Stimulated activated naive CD8-positive, alpha-beta T cell treated with anti-CD3 and anti-CD28 coated beads, Interleukin-15, amount 100 ng/mL, for 72 hours (primary cell): ENCODE results near the gene IGSF9B.

ENCODE experiments used
- ATAC-seq: fragments of 150-1000 bp; cut with Tn5 transposase; 2 replicates; pipeline ENCODE4 v1.10.0; 2021; ENCODE audit warnings: mild to moderate bottlenecking, moderate library complexity
- DNase-seq, 2 donors: peaks; one replicate each; pipeline ENCODE4 v3.0.0; 2021 to 2022
- H3K27ac Mint-ChIP-seq, 2 donors: one replicate each; pipeline ENCODE4 v1.8.0; 2022; ENCODE audit warnings: mild to moderate bottlenecking in 2 of 2, mixed read lengths in 2 of 2, moderate library complexity in 2 of 2
- H3K27me3 Mint-ChIP-seq: one replicate; pipeline ENCODE4 v1.8.0; 2022; ENCODE audit warnings: mixed read lengths
- H3K4me1 Mint-ChIP-seq: one replicate; pipeline ENCODE4 v1.8.0; 2022; ENCODE audit warnings: mild to moderate bottlenecking, mixed read lengths
- H3K4me3 Mint-ChIP-seq, 2 donors: one replicate each; pipeline ENCODE4 v1.8.0; 2022; ENCODE audit warnings: mild to moderate bottlenecking in 2 of 2, mixed read lengths in 2 of 2, moderate library complexity in 1 of 2
- H3K9me3 Mint-ChIP-seq, 2 donors: one replicate each; pipeline ENCODE4 v1.8.0; 2022; ENCODE audit warnings: mixed read lengths in 2 of 2

The IGSF9B gene

DNA sequence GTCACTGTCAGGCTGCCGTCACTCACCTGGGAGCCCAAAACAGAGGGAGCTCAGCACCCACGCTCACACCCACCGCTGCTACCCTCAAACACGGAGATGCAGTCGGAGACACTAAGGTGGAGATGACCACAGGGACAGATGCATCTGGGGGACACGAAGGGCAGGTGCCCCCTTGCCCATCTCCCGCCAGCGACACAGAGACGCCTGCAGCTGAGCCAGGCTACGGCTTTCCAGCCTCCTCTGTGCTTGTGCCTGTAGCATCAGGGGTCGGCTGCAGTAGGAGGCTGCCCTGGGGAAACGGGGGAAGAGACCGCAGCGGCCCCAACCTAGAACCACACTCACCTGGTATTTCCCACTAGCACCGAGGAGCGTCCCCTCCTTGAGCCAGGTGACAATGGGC is 19.3 kb downstream of the IGSF9B start:
- Mint-ChIP-seq H3K4me1 (peaks cover 27% of the 10 kb centered on the region), H3K4me3 (no peak overlapping the region), H3K27me3 (no peaks in the 10 kb centered on the region), H3K9me3 (no peaks in the 10 kb centered on the region), H3K27ac (peak overlapping the region in 1 of 2 donors; percentile 50)
- no peak for ATAC-seq
- DNase-seq, result no peak

DNA sequence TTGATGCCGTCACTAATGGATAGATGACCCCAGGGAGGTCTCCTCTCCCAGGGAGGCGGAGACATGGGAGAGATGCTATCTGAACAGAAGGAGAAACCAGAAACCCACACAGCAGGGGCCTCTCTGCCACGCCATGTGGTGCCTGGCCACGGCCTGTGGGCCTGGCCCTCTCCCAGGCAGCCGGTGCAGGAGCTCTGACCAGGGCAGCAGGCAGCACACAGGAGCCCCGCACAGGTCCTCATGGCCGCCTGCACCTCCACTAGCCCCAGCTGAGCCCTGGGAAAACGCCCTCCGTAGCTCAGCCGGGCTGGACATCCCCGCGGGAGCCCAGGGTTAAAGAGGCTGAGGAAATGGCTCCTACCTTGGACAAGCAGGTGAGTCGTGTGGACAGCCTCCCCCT is 19.8 kb downstream of the IGSF9B start:
- Mint-ChIP-seq H3K4me1 (peaks cover 22% of the 10 kb centered on the region), H3K4me3 (no peak overlapping the region), H3K9me3 (no peaks in the 10 kb centered on the region), H3K27me3 (no peaks in the 10 kb centered on the region), H3K27ac (peak overlapping the region in 1 of 2 donors; percentile 39)
- no peak for DNase-seq
- no peak for ATAC-seq

DNA sequence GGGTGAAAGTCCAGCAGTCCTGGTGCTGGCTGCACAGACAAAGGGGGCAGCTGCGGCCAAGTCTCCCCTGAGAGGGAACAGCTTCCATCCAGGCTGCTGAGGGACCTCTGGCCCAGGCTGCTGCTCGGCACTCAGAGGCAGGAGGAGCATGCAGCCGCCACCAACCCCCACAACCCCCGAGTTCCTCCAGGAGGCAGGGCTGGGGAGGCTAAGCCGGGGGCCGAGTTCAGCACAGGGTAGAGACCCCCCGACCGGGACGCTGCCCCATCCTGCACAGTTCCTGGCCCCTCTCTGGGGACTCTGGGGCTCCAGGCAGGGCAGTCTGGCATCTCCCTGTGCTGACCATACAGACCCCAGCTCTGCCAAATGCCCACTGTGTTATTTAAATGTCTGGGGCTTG is 20.2 kb downstream of the IGSF9B start:
- DNase-seq (no peak), ATAC-seq (no peak)
- Mint-ChIP-seq H3K9me3 (no peaks in the 10 kb centered on the region), H3K27me3 (no peaks in the 10 kb centered on the region), H3K4me1 (peaks cover 18% of the 10 kb centered on the region), H3K27ac (no peak overlapping the region), H3K4me3 (no peak overlapping the region)

DNA sequence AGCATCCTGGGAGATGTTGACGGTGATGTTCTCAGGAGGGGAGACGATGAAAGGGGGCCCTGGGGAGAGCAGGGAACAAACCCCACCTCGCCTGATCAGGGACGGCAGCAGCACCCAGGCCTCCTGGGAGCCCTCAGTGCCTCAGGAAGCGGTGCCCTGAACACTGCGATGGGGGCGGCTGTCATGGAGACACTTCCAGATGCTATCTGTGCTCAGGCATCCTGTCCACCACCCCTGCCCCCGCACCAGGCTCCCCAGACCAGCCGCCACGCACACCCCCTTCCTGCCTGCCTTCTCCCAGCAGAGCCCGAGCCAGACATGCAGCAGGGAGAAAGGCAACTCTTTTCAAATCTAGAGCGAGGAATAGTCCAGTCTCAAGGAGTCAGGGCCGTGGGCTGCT is 20.6 kb downstream of the IGSF9B start:
- no peaks in the 10 kb centered on the region for H3K9me3 Mint-ChIP-seq
- H3K27me3 Mint-ChIP-seq, result no peaks in the 10 kb centered on the region
- H3K27ac Mint-ChIP-seq, result no peak overlapping the region
- H3K4me3 Mint-ChIP-seq, result no peak overlapping the region
- ATAC-seq (no peak), DNase-seq (no peak)
- H3K4me1 Mint-ChIP-seq, result peaks cover 16% of the 10 kb centered on the region

DNA sequence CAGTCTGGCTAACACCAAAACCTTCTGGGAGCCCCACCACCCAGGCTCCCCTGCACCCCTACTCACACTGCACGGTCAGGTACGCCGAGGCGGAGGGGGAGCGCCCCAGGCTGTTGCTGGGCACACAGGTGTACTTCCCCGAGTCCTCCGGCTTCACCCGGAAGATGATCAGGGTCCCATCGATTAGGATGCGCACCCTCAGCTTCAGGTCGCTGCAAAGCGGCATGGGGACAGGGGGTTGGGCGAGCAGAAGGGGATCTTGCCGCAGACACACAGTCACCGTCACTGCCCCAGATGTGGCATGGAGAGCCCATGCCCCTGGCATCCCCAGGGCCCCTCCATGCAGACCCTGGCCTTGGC is 21.2 kb downstream of the IGSF9B start:
- Mint-ChIP-seq H3K4me3 (no peak overlapping the region), H3K4me1 (peaks cover 18% of the 10 kb centered on the region), H3K9me3 (no peaks in the 10 kb centered on the region), H3K27ac (peak overlapping the region in 1 of 2 donors; percentile 64), H3K27me3 (no peaks in the 10 kb centered on the region)
- no peak for DNase-seq
- no peak for ATAC-seq

DNA sequence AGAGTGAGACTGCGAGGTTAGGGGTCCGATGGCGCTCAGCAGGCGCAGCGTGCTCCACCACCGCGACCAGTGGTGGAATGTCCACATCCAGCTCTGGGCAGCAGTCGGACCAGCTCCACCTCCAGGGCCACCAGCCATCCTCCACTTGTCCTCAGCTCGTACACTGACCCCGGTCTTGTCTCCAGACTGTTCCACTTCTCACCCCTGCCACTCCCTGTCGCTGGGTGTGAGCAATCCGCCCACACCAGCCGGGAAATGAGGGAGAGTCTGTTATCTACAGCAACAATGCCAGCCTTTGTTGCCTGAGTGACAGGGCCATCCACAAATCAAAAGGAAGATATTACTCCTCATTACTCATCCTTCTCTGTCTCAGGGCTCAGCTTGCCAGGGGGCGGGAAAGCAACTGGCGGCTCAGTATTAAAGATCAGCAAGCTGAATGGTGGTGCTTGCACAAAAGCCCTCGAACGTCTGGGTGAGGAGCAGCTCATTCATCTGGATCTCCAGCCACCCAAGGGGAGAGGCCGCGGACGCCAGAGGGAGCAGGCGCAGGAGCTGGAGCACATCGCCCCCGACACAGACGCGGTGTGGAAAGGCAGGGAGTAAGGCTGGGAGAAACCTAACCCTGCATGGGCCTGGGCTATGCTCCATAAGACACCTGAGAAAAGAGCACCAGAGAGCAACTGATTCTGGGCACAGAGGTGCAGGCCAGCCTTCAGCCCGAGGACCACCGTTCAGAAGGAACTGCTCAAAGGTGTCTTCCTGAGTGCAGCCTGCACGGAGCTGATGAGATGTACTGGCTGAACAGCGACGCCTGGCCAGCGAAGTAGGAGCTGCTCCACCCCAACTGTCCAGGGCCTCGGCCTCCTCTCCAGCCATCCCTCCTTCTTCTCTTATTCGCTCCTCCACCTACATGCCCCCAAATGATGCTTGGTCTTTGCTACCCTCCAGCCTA is 21.9 kb downstream of the IGSF9B start:
- Mint-ChIP-seq H3K27ac (peak overlapping the region in 1 of 2 donors; percentile 15), H3K4me1 (peaks cover 25% of the 10 kb centered on the region), H3K9me3 (no peaks in the 10 kb centered on the region), H3K4me3 (no peak overlapping the region), H3K27me3 (no peaks in the 10 kb centered on the region)
- DNase-seq, result peak in 1 of 2 donors; percentile 10
- no peak for ATAC-seq

DNA sequence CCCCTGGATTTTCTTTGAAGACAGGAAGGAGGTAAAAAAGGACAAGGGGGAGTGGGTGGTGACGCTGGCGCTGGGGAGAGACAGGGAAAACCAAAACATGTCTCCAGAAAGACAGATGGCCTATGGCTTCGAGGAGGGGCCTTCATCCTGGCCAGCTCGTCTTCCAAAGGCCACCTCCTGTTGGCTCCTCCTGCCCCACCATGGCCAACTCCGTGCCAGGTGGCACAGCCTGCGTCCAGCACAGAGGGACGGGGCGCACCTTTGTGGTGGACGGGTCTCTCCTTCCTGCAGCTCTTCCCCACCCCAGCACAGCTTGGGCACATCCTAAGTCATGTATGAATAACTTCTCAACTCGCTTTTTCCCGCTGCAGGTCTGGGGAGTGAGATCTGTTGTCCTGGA is 22.7 kb downstream of the IGSF9B start:
- no peak for DNase-seq

DNA sequence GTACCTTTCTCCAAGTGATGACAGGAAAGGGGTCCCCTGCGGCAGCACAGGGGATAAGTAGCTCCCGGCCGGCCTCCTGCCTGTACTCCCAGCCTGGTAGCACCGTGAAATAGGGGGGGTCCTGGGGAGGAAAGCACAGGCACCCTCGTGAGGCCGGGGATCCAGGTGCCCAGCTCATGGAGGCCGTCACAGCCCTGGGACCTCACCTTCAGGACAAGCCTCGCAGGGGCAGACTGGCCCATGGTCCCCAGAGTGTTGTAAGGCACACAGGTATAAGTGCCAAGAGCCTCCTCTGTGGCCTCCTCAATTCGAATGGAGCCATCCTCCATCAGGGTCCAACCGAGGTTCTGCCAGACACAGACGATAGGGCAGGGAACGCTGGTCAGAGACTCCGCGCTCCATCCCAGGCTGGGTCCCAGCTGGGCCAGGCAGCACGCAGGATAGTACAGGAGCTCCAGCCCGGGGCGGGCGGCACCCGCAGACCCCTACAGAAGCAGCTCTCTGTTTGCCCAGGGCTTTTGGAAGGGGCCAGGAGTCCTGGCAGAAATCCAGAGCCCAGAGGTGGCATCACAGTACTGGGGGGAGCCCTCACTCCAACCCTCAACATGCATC is 25.2 kb downstream of the IGSF9B start:
- no peaks in the 10 kb centered on the region for H3K27me3 Mint-ChIP-seq
- H3K4me1 Mint-ChIP-seq, result peaks cover 49% of the 10 kb centered on the region
- no peak for ATAC-seq
- no peaks in the 10 kb centered on the region for H3K9me3 Mint-ChIP-seq
- DNase-seq, result no peak
- no peak overlapping the region for H3K27ac Mint-ChIP-seq
- no peak overlapping the region for H3K4me3 Mint-ChIP-seq

More for the DNA sequence above, 22.7 kb downstream of the IGSF9B start:
- H3K4me1 Mint-ChIP-seq, result peaks cover 31% of the 10 kb centered on the region
- no peaks in the 10 kb centered on the region for H3K9me3 Mint-ChIP-seq
- no peaks in the 10 kb centered on the region for H3K27me3 Mint-ChIP-seq
- no peak overlapping the region for H3K4me3 Mint-ChIP-seq
- ATAC-seq, result no peak
- no peak overlapping the region for H3K27ac Mint-ChIP-seq

DNA sequence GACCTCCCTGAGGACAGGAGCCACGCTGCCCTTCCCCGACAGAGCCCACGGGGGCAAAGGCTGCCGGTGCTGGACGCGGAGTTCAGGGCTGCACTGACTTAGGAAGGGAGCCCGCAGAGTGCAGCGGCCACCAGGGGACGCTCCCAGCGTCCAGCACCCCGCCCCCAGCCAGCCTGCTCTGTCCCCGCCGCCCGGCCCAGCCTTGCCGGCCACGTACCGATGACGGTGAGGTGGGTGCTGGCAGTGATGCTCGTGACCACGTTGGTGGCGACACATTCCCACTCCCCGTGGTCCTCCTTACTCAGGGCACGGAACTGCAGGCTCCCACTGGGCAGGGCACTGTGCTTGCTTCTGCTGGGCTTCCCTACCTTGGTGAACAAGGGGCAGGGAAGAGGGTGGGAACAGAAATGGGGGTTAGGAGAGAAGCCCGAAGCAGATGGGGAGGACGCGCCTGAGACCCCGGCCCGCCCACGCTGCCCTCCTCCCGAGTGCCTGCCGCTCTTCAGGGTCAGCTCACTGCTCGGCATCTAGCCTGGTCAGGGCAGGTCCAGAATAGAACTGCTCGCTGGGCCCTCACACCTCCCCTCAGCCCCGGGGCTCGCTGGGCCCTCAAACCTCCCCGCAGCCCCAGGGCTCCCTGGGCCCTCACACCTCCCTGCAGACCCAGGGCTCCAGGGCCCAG is 25.9 kb downstream of the IGSF9B start:
- no peak for DNase-seq
- Mint-ChIP-seq H3K27ac (peak overlapping the region in 1 of 2 donors; percentile 87), H3K4me3 (no peak overlapping the region), H3K9me3 (no peaks in the 10 kb centered on the region), H3K4me1 (peaks cover 49% of the 10 kb centered on the region), H3K27me3 (no peaks in the 10 kb centered on the region)
- no peak for ATAC-seq

DNA sequence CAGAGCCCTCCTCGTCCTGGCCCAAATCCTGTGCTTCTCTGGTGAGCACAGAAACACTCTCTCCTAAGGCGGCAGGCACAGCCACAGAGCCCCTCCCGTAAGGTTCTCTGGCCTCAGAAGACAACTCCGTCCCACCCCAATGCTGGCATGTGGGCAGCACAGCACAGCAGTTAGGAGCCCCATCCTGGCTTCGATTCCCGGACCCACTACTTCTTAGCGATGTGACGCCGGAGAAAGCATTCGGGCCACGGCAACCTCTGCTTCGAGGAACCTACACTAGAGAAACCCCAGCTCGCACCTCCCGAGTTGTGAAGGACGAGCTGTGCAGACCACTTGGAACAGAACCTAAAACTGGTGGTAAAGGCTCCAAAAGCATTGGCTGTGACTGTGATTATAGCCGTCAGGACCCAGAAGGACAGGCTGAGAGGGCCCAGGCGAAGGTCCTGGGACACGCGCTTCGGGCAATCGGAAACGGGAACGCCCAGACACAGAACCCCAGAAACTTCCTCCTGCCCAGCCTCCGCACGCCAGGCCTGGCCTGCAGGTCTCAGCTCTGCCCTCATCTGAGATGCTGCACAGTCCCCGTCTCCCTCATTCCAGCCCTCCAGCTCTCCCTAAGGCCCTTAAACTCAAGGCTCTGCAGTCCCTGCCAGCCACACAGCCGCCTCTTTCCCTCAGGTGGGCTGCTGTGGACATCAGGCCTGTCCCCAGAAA is 26.6 kb downstream of the IGSF9B start:
- no peak for ATAC-seq
- Mint-ChIP-seq H3K4me3 (no peak overlapping the region), H3K9me3 (no peaks in the 10 kb centered on the region), H3K4me1 (peaks cover 49% of the 10 kb centered on the region), H3K27me3 (no peaks in the 10 kb centered on the region), H3K27ac (peak overlapping the region in 1 of 2 donors; percentile 87)
- no peak for DNase-seq

DNA sequence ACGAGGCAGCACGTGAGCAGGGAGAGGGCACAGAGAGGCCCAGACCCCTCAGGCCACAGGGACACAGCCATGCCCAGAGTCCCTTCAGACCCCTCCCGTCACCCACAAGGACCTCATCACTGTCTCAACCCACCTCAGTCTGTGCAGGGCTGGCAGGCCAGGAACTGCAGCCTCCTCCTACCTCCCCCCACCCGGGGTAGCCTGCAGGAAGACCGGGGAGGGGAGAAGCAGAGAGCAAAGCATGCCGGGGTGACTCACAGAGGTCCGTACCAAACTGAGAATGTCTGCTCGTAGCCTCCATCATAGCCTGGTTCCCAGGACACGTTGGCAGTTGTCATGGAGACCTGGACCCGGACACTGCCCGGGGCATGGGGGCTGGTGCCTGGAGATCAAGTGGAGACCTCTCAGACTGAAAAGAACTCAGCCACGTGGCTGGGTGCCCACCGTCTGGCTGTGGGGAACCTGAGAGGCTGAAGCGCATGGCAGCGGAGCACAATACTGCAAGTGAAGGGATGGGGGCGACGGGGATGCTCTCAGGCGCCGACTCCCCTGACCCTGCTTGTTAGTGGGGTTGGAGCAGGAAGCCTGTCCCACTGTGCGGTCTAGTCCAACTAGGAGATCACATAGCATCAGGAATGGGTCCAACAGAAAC is 27.2 kb downstream of the IGSF9B start:
- no peak for ATAC-seq
- H3K27ac Mint-ChIP-seq, result peak overlapping the region; percentile 70 to 89

DNA sequence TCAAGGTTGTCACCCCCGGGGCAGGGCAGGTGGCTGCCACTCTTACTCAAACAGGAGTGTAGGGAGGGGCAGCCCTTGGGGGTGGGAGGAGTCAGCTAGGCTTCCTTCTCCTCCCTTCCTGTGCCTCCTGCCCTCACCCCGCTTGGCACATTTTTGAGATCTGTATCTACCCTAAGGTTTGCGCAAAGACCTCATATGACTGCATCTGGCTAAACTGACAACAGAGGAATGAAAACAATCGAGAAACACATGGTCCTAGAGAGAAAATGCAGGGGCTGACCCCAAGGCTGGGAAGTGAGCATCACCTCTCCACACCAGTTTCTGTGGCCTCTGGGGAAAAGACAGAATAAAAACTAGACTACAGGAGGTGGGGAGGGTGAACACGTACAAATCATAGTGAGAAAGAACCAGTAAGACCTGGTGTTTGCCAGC is 28.1 kb downstream of the IGSF9B start:
- Mint-ChIP-seq H3K27ac (peak overlapping the region in 1 of 2 donors; percentile 70), H3K4me3 (peak overlapping the region; percentile 85 to 86)
- peak; percentile 52 to 88 for DNase-seq

More for the DNA sequence above, 27.2 kb downstream of the IGSF9B start:
- H3K27me3 Mint-ChIP-seq, result no peaks in the 10 kb centered on the region
- no peaks in the 10 kb centered on the region for H3K9me3 Mint-ChIP-seq
- peaks cover 48% of the 10 kb centered on the region for H3K4me1 Mint-ChIP-seq
- no peak for DNase-seq
- peak overlapping the region; percentile 85 to 86 for H3K4me3 Mint-ChIP-seq

DNA sequence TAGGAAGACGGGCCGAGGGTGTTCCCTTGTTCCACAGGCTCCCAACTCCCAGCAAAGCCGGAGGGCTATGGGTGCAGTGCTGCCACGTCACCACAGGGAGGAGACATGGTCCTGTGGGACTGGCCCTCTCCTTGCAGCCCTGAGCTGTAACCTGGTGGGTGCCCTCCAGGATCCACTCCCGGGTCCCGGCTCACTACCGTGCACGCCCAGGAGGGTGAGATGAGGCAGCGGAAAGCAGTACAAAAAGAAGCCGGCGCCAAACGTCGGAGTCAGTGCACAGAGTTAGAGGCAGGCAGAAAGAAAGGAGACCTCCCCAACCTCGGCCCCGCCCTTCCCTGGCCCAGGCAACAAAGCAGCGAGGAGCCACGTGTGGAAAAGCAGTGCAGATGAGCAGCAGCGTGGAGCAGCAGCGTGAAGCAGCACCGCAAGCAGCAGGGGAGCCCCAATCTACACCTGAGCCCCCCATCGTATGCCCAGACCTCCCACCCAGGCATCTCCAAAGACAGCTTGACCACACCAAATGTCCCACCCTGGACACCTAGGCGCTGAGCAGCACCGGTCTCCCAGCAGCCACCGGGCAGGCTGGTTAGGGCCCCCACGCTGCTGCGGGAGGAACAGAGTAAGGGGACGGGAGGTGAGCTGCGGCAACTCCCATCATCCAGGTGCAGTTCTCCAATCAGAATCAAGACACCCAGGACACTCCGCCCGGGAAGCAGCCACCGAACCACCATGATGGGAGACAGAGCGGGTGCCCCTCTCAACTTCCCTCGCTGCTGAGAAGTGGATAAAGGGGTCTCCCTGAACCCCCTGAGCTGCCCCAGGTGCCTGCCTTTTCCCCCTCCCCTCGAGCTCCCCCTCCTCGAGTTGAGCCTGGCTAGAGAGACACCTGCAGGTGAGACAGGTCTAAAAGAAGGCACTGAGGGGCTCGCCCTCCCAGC is 28.8 kb downstream of the IGSF9B start:
- peak; percentile 43 for ATAC-seq
- peak; percentile 66 to 71 for DNase-seq
- H3K27me3 Mint-ChIP-seq, result no peaks in the 10 kb centered on the region
- H3K4me3 Mint-ChIP-seq, result peak overlapping the region; percentile 85 to 86
- no peaks in the 10 kb centered on the region for H3K9me3 Mint-ChIP-seq
- H3K27ac Mint-ChIP-seq, result peak overlapping the region in 1 of 2 donors; percentile 96
- H3K4me1 Mint-ChIP-seq, result peaks cover 44% of the 10 kb centered on the region

More for the DNA sequence above, 28.1 kb downstream of the IGSF9B start:
- H3K27me3 Mint-ChIP-seq, result no peaks in the 10 kb centered on the region
- peak; percentile 89 for ATAC-seq
- no peaks in the 10 kb centered on the region for H3K9me3 Mint-ChIP-seq
- peaks cover 44% of the 10 kb centered on the region for H3K4me1 Mint-ChIP-seq
